OCI-LY1 (cell line): ENCODE results near the gene SERGEF.

Experiments
- EZH2 ChIP-seq: fragments of 200-600 bp; sonication (generic), shearing (Covaris generic); IDR thresholded peaks from 2 replicates; pipeline ENCODE4 v1.8.0; 2017; ENCODE audit warnings: borderline replicate concordance, mixed run types, mild to moderate bottlenecking, antibody characterized with exemption, low read length, moderate library complexity, mixed read lengths
- TF ChIP-seq, protein P1 (sequence below): fragments of 200-600 bp; sonication (generic), shearing (Covaris generic); IDR thresholded peaks from 2 replicates; pipeline ENCODE4 v1.5.1; 2017; ENCODE audit warnings: mild to moderate bottlenecking, antibody characterized with exemption, low read length, moderate library complexity, mixed read lengths

DNA sequence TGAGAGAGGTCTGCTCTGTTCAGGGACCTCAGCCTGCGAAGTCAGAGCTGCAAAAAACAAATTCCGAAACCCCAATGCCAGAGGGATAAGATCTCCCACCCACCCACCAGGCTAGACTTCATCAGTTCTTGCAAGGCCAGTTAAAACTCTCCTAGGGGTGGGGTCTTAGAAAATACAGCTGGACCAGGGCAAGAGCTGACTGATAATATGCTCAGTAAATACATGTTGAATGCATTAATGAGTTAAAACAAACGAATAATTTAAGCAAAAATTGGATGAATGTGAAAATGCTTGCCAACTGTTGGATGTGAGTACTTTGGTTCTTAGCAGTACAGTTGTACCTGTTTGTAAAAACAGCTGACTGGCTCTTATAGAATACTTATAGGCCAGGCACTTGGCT is 129.8 kb downstream of the SERGEF start:
- TF ChIP-seq, protein P1, sequence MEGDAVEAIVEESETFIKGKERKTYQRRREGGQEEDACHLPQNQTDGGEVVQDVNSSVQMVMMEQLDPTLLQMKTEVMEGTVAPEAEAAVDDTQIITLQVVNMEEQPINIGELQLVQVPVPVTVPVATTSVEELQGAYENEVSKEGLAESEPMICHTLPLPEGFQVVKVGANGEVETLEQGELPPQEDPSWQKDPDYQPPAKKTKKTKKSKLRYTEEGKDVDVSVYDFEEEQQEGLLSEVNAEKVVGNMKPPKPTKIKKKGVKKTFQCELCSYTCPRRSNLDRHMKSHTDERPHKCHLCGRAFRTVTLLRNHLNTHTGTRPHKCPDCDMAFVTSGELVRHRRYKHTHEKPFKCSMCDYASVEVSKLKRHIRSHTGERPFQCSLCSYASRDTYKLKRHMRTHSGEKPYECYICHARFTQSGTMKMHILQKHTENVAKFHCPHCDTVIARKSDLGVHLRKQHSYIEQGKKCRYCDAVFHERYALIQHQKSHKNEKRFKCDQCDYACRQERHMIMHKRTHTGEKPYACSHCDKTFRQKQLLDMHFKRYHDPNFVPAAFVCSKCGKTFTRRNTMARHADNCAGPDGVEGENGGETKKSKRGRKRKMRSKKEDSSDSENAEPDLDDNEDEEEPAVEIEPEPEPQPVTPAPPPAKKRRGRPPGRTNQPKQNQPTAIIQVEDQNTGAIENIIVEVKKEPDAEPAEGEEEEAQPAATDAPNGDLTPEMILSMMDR = no peak
- TF ChIP-seq EZH2 = no peak
